GM12872 (cell line): ENCODE results near the gene CLEC4M.

Source experiments
- TF ChIP-seq, protein P1 (sequence below): IDR thresholded peaks from 3 replicates; pipeline ENCODE4 v1.5.1; 2011; ENCODE audit warnings: low read depth, mild to moderate bottlenecking, low read length, moderate library complexity; ENCODE audit not compliant: insufficient read depth

Gene CLEC4M

DNA sequence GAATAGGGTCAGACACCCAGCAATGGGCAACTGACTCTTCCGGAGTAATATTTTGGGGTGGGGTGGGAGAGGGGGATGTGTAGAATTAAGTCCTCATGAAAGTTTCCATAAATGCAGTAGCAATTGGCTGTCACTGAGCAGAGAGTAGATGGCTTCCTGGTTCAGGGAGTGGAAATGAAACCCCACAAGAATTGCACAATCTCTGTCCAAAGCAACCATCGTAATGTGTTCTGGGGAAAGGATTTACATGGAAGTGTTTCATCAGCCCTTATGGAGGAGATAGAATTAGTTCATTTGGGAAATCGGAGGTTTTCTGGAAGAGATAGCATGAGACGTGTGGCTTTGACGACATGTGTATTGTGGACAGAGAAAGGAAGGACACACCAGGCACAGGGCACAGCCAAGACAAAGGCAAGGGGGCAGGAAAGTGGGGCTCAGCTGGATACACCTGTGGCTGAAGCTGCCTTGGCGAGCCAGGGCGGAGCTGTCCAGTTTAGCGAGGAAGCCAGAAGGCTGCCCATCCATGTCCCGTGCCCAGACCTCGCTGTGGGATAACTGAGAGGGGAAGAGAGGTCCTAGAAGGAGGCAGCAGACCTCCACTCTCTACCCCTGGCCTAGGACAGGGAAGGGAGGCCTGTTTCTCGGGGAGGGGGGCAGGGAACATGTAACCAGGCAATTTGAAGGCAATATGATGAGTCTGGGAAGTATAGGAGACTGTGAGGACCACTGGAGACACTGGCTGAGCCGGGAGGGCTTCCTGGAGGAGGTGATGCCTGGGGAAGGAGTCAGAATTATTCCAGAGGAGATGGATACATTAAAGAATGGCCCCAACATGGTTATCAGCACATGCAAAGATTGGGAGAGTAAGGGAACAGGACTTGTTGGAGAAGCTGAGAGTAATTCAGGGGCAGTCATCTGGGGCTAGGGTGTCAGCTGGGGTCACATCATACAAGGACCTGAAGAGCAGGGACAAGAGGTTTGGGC lies 28.5 kb upstream of the CLEC4M start:
- TF ChIP-seq, protein P1, sequence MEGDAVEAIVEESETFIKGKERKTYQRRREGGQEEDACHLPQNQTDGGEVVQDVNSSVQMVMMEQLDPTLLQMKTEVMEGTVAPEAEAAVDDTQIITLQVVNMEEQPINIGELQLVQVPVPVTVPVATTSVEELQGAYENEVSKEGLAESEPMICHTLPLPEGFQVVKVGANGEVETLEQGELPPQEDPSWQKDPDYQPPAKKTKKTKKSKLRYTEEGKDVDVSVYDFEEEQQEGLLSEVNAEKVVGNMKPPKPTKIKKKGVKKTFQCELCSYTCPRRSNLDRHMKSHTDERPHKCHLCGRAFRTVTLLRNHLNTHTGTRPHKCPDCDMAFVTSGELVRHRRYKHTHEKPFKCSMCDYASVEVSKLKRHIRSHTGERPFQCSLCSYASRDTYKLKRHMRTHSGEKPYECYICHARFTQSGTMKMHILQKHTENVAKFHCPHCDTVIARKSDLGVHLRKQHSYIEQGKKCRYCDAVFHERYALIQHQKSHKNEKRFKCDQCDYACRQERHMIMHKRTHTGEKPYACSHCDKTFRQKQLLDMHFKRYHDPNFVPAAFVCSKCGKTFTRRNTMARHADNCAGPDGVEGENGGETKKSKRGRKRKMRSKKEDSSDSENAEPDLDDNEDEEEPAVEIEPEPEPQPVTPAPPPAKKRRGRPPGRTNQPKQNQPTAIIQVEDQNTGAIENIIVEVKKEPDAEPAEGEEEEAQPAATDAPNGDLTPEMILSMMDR: no peak

DNA sequence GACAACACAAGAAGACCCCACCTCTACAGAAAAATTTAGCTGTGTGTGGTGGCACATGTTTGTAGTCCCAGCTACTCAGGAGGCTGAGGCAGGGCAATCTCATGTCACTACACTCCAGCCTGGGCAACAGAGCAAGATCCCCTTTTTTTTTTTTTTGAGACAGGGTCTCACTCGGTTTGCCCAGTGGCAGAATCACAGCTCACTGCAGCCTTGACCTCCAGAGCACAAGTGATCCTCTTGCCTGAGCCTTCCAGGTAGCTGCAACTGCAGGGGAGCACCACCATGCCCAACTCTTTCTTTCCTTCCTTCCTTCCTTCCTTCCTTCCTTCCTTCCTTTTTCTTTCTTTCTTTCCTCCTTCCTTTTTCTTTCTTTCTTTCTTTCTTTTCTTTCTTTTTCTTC lies 26.9 kb upstream of the CLEC4M start:
- TF ChIP-seq, protein P1: no peak

DNA sequence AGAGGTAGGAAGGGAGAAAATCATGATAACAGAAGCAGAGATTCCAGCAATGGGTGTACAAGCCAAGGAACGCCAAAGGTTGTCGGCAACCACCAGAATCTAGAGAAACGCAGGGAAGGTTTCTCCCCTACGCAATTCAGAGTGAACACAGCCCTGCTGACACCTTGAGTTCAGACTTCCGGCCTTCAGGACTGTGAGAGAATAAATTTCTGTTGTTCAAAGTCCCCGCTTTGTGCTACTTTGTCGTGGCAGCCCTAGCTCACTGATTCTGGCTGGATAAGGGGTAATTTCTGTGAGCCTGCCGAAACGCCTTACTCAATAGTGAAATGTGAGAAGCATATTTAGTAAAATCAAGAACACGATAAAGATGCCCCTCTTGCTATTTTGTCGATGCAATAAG lies 25.8 kb upstream of the CLEC4M start:
- TF ChIP-seq, protein P1: no peak

DNA sequence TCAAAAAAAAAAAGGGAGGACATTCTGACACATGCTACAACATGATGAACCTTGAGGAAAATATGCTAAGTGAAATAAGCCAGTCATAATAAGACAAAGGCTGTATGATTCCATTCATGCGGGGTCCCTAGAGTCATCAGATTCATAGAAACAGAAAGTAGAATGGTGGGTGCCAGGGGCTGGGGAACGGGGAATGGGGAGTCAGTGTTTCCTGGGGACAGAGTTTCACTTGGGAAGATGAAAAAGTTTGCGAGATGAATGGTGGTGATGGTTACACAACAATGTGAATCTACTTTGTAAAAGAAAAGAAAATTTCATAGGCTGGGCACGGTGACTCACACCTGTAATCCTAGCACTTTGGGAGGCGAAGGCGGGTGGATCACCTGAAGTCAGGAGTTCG lies 25.0 kb upstream of the CLEC4M start:
- TF ChIP-seq, protein P1: no peak

DNA sequence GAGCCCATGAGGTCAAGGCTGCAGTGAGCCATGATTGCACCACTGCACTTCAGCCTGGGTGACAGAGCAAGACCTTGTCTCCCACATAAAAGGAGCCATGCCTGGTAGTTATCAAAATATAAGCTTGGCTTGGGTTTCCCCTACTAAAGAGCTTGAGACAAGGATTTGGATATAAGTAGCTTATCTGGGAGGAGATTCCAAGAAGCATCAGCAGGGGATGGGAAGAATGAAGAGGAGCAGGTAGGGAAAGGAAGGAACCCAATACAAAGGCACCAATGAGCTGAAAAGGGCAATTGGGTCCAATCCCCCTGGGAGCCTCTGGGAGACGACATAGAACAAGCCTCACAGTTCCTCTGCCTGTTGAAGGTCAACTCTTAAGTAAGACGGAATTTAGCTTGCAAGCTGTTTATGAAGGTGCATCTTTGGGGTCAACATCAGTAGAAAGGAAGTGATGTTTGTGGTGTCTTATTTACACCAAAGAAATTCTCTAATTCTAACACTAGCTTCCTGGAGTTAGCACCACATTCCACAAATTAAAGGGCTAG lies 23.8 kb upstream of the CLEC4M start:
- TF ChIP-seq, protein P1: no peak

DNA sequence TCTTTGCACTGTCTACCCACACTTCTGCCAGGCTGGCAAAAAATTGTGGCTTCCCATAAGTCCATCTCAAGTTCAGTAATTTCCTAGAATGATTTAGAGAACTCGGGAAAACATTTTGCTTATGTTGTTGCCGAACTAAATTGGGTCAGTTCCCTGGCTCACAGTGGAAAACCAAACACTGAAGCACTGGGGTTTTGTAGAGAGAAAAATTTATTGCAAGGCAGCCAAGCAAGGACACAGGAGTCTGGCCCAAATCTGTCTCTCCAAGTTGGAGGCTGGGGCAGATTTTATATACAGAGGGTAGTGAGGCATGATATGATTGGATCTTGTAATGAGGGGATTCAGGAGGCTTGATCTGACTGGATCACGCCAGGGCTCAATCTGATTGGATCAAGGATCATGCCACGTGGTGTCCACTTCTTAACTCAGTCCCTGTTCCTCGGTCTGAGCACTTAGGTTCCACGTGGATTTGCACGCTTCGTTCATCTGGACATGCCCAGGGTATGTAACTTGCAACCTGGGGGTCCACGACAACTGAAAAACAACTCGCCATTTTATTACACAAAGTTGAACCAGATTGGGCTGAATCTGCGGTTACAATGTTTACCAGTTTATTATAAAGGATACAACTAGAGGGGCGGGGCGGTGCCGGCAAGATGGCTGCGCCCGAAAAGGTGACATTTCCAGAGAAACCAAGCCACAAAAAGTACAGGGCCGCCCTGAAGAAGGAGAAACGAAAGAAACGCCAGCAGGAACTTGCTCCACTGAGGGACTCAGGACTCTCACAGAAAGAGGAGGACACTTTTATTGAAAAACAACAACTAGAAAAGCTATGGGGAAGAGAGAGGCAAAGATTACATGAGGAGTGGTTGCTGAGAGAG lies 23.0 kb upstream of the CLEC4M start:
- TF ChIP-seq, protein P1: no peak

DNA sequence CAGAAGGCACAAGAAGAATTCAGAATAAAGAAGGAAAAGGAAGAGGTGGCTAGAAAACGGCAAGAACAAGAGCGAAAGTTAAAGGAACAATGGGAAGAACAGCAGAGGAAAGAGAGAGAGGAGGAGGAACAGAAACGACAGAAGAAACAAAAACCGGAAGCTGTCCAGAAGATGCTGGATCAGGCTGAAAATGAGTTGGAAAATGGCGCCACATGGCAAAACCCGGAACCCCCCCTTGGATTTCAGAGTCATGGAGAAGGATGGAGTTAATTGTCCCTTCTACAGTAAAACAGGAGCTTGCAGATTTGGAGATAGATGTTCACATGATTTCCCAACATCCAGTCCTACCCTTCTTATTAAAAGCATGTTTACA lies 22.4 kb upstream of the CLEC4M start:
- TF ChIP-seq, protein P1: no peak
